ENCODE results near the gene CARTPT.

CARTPT gene

DNA sequence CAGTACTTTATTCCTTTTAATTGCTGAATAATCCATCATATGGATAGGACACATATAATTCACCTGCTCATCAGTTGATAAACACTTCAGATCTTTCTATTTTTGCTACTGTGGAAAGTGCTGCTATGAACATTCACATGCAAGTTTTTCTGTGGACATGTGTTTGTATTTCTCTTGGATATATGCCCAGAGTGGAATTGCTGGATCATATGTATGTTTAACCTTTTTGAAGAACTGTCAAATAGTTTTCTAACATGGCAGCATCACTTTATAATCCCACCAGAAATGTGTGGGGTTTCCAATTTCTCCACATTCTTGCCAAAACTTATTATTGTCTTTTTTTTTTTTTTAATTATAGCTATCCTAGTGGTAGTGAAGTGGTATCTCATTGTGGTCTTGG, 15.1 kb downstream of the CARTPT start:
- in situ Hi-C loops (cut with MboI; ENCODE audit: low sequenced_read_pairs): no loop called here

GRCh38 chr5:71737931-71738539, 19.0 kb downstream of the CARTPT start:
- in situ Hi-C loops (cut with MboI; ENCODE audit: low sequenced_read_pairs): no loop called here

DNA sequence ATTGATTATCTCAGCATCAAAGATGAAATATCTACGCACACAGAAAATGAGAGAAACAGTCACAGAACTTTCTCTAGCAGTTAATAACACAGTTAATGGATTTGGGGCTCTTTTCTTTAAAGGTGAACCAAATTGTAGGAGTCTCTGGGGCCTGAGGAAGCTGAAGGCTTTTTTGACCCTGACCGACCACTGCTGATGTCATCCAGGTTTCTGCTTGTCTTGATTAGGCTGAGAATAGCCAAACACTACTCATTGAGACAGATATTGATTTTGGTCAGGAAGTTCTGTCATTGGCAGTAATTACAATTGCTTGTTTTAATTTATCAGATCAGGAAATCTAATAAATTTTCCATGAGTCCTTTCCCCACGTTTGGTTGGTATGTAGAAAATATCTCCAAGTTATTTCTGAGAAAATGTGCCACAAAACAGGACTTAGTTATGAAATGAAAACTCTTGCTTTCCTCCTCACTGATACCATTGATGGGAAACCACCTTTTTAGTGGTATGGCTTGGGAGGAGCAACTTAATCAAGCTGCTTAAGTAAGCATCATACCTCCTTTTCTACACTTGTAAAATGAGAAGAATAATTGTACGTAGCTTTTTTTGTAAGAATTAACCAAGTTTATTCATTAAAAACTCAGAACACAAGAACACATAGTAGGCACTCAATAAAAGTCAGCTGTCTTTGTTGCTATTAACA, 19.7 kb downstream of the CARTPT start:
- in situ Hi-C loops (cut with MboI; ENCODE audit: low sequenced_read_pairs): no loop called here

- in situ Hi-C loops (cut with MboI; ENCODE audit: low sequenced_read_pairs): no loop called here
Measured at GRCh38 chr5:71740015-71740753, 21.1 kb downstream of the CARTPT start.

- in situ Hi-C loops (cut with MboI; ENCODE audit: low sequenced_read_pairs): no loop called here
Measured at GRCh38 chr5:71743155-71743554, 24.1 kb downstream of the CARTPT start.

GRCh38 chr5:71744009-71744790, 25.1 kb downstream of the CARTPT start:
- in situ Hi-C loops (cut with MboI; ENCODE audit: low sequenced_read_pairs): no loop called here

- in situ Hi-C loops (cut with MboI; ENCODE audit: low sequenced_read_pairs): no loop called here
Measured at GRCh38 chr5:71747182-71747581, 28.1 kb downstream of the CARTPT start.

DNA sequence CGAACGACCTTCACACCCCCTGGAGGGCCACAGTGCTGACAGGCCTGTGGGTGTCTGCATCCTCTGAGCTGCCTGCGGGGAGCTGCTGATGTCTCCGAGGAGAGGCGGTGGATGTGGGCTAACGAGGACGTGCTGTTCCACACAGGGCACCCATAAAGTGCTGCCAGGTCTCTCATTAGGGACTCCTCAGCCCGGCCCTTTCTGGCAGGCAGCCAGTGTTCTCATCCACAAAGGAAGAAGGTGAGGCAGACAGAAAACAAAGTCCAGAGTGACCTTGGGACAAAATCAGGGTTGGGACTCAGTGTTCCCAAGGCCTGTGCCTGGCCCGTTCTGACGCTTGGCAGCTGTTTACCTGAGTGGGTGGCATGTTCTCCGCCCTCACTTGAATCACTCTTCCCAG, 29.3 kb downstream of the CARTPT start:
- in situ Hi-C loops (cut with MboI; ENCODE audit: low sequenced_read_pairs): no loop called here

- in situ Hi-C loops (cut with MboI; ENCODE audit: low sequenced_read_pairs): no loop called here
Measured at GRCh38 chr5:71751422-71751821, 32.3 kb downstream of the CARTPT start.

GRCh38 chr5:71752441-71753190, 33.5 kb downstream of the CARTPT start:
- in situ Hi-C loops (cut with MboI; ENCODE audit: low sequenced_read_pairs): no loop called here

DNA sequence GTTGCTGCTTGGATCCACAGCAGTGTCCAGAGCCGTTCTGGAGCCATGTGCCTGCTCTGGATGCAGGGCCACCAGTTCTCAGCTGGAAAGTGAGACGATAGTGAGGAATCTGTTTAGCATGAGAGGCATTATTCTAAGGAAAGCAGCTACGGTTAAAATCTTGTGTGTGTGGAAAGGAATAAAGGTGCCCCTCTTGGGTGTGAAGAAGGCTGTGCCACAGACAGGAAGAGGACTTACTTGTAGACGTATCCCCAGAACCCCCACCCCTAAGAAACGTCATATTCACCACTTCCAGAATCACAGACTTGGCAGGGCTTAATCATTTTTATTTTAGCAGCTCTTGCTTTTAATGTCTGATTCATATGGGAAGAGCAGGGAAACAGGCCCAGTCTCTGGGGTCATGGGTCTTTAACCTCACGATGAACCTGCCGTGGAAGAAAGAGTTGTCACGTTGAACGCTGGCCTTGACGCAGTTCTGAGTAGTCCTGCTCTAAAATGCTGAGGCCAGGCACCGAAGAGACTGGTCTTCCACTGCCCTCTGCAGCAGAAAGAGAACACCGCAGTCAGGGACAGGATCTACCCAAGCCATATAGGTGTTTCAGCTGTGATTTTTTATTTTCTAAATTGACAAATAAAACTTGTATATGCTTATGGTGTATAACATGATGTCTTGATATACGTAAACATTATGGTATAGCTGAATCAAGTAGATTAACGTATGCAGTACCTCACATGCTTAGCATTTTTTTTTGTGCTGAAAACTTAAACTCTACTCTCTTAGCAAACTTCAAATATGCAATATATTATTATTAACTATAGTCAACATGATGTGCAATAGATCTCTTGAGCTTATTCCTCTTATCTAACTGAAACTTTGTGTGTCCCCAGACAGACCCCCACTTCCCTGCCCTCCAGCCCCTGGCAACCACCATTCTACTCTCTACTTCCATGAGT, 38.8 kb downstream of the CARTPT start:
- in situ Hi-C loops (cut with MboI; ENCODE audit: low sequenced_read_pairs): no loop called here

GRCh38 chr5:71762826-71763225, 43.8 kb downstream of the CARTPT start:
- in situ Hi-C loops (cut with MboI; ENCODE audit: low sequenced_read_pairs): no loop called here

- in situ Hi-C loops (cut with MboI; ENCODE audit: low sequenced_read_pairs): no loop called here
Measured at GRCh38 chr5:71767661-71768060, 48.6 kb downstream of the CARTPT start.

- in situ Hi-C loops (cut with MboI; ENCODE audit: low sequenced_read_pairs): no loop called here
Measured at GRCh38 chr5:71769287-71769686, 50.2 kb downstream of the CARTPT start.

- in situ Hi-C loops (cut with MboI; ENCODE audit: low sequenced_read_pairs): no loop called here
Measured at GRCh38 chr5:71770381-71770780, 51.3 kb downstream of the CARTPT start.
